Left lung (tissue), 10 donors: ENCODE results near the gene HEBP2. TPM values are rescaled to one million over a fixed set of nuclear protein-coding genes. Genes with fewer than 3 reads are reported as not detected.

Source experiments
- ATAC-seq: fragments of 200-7000 bp; cut with Tn5 transposase; one replicate; pipeline ENCODE4 v1.9.1; 2020; ENCODE audit warnings: moderate library complexity
- DNase-seq, 4 donors: peaks; one replicate each; pipeline ENCODE4 v3.0.0-alpha.2; 2013 to 2020
- H3K27ac ChIP-seq, 2 donors: fragments of 200-600 bp; sonication (generic) in 1 of 2; one replicate each; pipeline versions ENCODE4 v1.5.0 to v1.8.0; 2020 to 2021
- H3K27me3 ChIP-seq, 2 donors: fragments of 200-600 bp; sonication (generic) in 1 of 2; one replicate each; pipeline versions ENCODE4 v1.5.0 to v1.8.0; 2020 to 2021
- H3K36me3 ChIP-seq, 2 donors: fragments of 200-600 bp; sonication (generic) in 1 of 2; one replicate each; pipeline versions ENCODE4 v1.5.0 to v1.8.0; 2020 to 2021
- H3K4me1 ChIP-seq, 2 donors: fragments of 200-600 bp; one replicate each; pipeline ENCODE4 v1.8.0; 2021
- H3K4me3 ChIP-seq, 2 donors: fragments of 200-600 bp; sonication (generic) in 1 of 2; one replicate each; pipeline versions ENCODE4 v1.5.0 to v1.8.0; 2020 to 2021; ENCODE audit warnings: mild to moderate bottlenecking in 1 of 2
- H3K9me3 ChIP-seq, 2 donors: fragments of 200-600 bp; sonication (generic) in 1 of 2; one replicate each; pipeline versions ENCODE4 v1.5.0 to v1.8.0; 2020 to 2021
- CTCF ChIP-seq, 2 donors: fragments of 200-600 bp; sonication (generic) in 1 of 2; IDR thresholded peaks; one replicate each; pipeline versions ENCODE4 v1.5.0 to v1.8.0; 2021; ENCODE audit warnings: antibody characterized with exemption in 2 of 2
- intact Hi-C, 2 donors: fragments of 100-400 bp; cut with DNase I; formaldehyde crosslinking; loops; one replicate each; pipeline versions ENCODE4 v1.11.2 to v1.14.2; 2022
- polyA plus RNA-seq, 6 donors: library from polyadenylated mRNA; unstranded; fragments of 120-200 nt; gene quantifications; one replicate each; pipeline ENCODE4 v1.2.1, GENCODE V29; 2013; ENCODE audit not compliant: insufficient read length in 6 of 6
- total RNA-seq, 2 donors: library from RNA; stranded (reverse); fragmentation: NEBNext Ultra II Directional; extraction: Animal tissue kit (Norgen Biotek cat#: 25700); gene quantifications; one replicate each; pipeline ENCODE4 v1.2.1, GENCODE V29; 2021
- donor health status: DM: no; HTN: yes; CAD: no.
- donor health status: DM: no; HTN: no; CAD: no.

Gene HEBP2
- total and polyA plus RNA-seq, 8 donors, result 44.2 to 54.5 (median 49.4) TPM

- peak overlapping the region in 1 of 2 donors; percentile 38 for H3K27ac ChIP-seq
- H3K4me3 ChIP-seq, result no peak overlapping the region
- no peaks in the 10 kb centered on the region for H3K27me3 ChIP-seq
- DNase-seq (peak in 1 of 4 donors; percentile 59), ATAC-seq (peak; percentile 87)
- peaks cover 3 to 6% of the 10 kb centered on the region in 2 donors for H3K4me1 ChIP-seq
- no peak for TF ChIP-seq CTCF (IDR thresholded peaks at IDR 0.05)
- intact Hi-C loops, result no loop called here
- no peaks in the 10 kb centered on the region for H3K9me3 ChIP-seq
- H3K36me3 ChIP-seq, result no peaks in the 10 kb centered on the region
Measured at GRCh38 chr6:138454981-138455706, 51.1 kb downstream of the HEBP2 start.

GRCh38 chr6:138455746-138456400 lies 51.9 kb downstream of the HEBP2 start:
- ATAC-seq (peak; percentile 36), DNase-seq (no peak)
- Histone ChIP-seq H3K27ac (peak overlapping the region in 1 of 2 donors; percentile 38), H3K36me3 (no peaks in the 10 kb centered on the region), H3K9me3 (no peaks in the 10 kb centered on the region), H3K27me3 (no peaks in the 10 kb centered on the region), H3K4me3 (no peak overlapping the region), H3K4me1 (peaks cover 3 to 6% of the 10 kb centered on the region in 2 donors)
- intact Hi-C loops, result no loop called here
- TF ChIP-seq CTCF (IDR thresholded peaks at IDR 0.05), result no peak

- Histone ChIP-seq H3K4me3 (no peak overlapping the region), H3K27me3 (no peaks in the 10 kb centered on the region), H3K9me3 (no peaks in the 10 kb centered on the region), H3K27ac (no peak overlapping the region), H3K4me1 (peaks cover 3 to 6% of the 10 kb centered on the region in 2 donors), H3K36me3 (no peaks in the 10 kb centered on the region)
- DNase-seq (no peak), ATAC-seq (no peak)
- intact Hi-C loops, result no loop called here
- no peak for TF ChIP-seq CTCF (IDR thresholded peaks at IDR 0.05)
Measured at GRCh38 chr6:138456401-138456790, 52.4 kb downstream of the HEBP2 start.

- H3K9me3 ChIP-seq, result no peaks in the 10 kb centered on the region
- intact Hi-C loops, result no loop called here
- no peak for TF ChIP-seq CTCF (IDR thresholded peaks at IDR 0.05)
- no peak for ATAC-seq
- H3K27me3 ChIP-seq, result no peaks in the 10 kb centered on the region
- no peak for DNase-seq
- H3K4me1 ChIP-seq, result no peaks in the 10 kb centered on the region
- no peak overlapping the region for H3K27ac ChIP-seq
- no peak overlapping the region for H3K4me3 ChIP-seq
- H3K36me3 ChIP-seq, result peaks cover 0 to 20% of the 10 kb centered on the region in 2 donors
Measured at GRCh38 chr6:138461647-138462046, 57.6 kb downstream of the HEBP2 start.

GRCh38 chr6:138464085-138464484 lies 60.1 kb downstream of the HEBP2 start:
- H3K27ac ChIP-seq, result no peak overlapping the region
- H3K36me3 ChIP-seq, result peaks cover 0 to 20% of the 10 kb centered on the region in 2 donors
- no peak for TF ChIP-seq CTCF (IDR thresholded peaks at IDR 0.05)
- no peaks in the 10 kb centered on the region for H3K27me3 ChIP-seq
- no peaks in the 10 kb centered on the region for H3K4me1 ChIP-seq
- no peaks in the 10 kb centered on the region for H3K9me3 ChIP-seq
- no peak for ATAC-seq
- H3K4me3 ChIP-seq, result no peak overlapping the region
- intact Hi-C loops, result no loop called here
- no peak for DNase-seq
